ENCODE measurements around the gene TLCD3A.

TLCD3A gene

DNA sequence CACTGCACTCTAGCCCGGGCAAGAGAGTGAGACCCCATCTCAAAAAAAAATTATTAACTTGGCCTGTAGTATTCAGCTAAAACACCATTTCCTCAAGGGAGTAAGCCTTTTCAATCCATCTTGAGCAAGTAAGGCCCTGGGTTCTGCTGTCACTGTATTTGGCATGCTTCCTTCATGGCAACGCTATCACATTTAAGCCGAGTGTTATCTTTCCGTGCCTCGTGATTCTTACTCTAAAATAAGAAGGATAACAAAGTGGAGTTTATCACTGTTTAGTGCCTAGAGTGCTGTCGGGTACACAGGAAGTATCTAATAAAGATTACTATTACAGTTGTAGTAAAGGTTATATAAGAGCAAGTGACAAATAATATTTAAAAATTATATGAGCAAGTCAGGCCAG, 26.5 kb upstream of the TLCD3A start:
- no peak for DNase-seq (ENCODE audit: extremely low read depth, low read depth)
- no peak overlapping the region for H3K4me3 ChIP-seq (replicated peaks; ENCODE audit: low read depth, low read length)
- TF ChIP-seq, protein P1, sequence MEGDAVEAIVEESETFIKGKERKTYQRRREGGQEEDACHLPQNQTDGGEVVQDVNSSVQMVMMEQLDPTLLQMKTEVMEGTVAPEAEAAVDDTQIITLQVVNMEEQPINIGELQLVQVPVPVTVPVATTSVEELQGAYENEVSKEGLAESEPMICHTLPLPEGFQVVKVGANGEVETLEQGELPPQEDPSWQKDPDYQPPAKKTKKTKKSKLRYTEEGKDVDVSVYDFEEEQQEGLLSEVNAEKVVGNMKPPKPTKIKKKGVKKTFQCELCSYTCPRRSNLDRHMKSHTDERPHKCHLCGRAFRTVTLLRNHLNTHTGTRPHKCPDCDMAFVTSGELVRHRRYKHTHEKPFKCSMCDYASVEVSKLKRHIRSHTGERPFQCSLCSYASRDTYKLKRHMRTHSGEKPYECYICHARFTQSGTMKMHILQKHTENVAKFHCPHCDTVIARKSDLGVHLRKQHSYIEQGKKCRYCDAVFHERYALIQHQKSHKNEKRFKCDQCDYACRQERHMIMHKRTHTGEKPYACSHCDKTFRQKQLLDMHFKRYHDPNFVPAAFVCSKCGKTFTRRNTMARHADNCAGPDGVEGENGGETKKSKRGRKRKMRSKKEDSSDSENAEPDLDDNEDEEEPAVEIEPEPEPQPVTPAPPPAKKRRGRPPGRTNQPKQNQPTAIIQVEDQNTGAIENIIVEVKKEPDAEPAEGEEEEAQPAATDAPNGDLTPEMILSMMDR (IDR thresholded peaks at IDR 0.05; ENCODE audit: low read depth, low read length, missing control alignments) = no peak

DNA sequence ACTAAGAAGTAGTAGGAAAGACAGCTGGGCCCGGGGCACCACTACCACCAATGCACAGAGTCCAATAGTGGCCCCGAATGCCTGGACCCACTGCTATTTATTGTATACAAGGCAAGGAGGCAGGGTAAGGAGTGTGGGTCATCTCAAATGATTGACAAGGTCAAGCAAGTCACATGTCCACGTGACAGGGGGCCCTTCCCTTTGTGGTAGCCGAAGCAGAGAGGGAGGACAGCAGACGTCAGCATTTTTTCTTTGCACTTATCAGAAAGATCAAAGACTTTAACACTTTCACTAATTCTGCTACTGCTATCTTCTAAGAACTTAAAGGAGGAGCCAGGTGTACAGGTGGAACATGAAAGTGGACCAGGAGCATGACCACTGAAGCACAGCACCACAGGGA, 24.3 kb upstream of the TLCD3A start:
- H3K4me3 ChIP-seq (replicated peaks; ENCODE audit: low read depth, low read length) = no peak overlapping the region
- TF ChIP-seq, protein P1 (IDR thresholded peaks at IDR 0.05; ENCODE audit: low read depth, low read length, missing control alignments) = no peak
- no peak for DNase-seq (ENCODE audit: extremely low read depth, low read depth)

DNA sequence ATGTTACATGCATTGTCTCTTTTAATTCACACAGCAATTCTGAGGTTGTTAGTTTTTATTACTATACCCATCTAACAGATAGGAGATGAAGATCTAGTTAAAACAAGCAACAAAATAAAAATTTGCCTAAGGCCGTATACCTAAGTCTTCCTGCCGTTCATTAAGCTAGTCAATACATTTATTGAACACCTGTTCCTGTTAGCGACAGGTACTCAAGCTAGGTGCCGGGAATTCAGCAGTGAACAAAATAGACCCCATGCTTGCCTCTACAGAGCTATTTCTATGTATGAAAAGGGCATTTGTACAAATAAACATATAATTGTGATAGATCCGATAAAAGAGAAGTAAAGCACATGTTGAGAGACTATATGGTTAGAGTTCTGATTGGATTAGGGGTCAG, 14.3 kb upstream of the TLCD3A start:
- TF ChIP-seq, protein P1 (IDR thresholded peaks at IDR 0.05; ENCODE audit: low read depth, low read length, missing control alignments) = no peak
- H3K4me3 ChIP-seq (replicated peaks; ENCODE audit: low read depth, low read length) = no peak overlapping the region
- no peak for DNase-seq (ENCODE audit: extremely low read depth, low read depth)

DNA sequence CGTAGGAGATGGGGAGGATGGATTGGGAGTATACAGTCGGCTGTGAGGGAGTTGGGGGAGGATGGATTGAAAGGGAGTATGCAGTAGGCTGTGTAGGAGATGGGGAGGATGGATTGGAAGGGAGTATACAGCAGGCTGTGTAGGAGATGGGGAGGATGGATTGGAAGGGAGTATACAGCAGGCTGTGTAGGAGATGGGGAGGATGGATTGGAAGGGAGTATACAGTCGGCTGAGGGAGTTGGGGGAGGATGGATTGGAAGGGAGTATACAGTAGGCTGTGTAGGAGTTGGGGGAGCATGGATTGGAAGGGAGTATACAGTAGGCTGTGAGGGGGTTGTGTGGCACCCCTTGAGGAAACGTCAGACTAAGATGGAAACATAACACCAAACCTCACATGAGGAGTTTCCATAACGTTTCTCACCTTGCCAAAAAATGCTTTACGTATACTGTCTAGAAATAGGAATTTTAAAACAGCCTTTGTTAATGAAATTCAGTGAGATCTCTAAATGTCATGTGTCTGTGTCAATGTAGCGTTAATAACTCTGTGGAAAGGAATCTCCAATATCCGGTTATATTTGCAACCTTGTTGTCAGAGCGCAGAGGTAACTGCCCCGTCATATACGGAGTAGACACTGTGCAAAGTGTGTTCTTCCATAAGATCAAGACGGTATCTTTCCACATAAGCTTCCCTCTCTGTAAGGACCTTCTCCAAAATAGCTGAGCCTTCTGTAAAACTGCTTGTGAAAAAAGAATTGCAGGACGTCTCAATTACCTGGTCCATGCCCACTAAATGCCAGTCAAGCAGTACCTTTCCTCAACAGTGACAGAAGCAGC, 11.5 kb upstream of the TLCD3A start:
- TF ChIP-seq, protein P1 (IDR thresholded peaks at IDR 0.05; ENCODE audit: low read depth, low read length, missing control alignments) = no peak
- DNase-seq (ENCODE audit: extremely low read depth, low read depth) = no peak
- no peak overlapping the region for H3K4me3 ChIP-seq (replicated peaks; ENCODE audit: low read depth, low read length)

DNA sequence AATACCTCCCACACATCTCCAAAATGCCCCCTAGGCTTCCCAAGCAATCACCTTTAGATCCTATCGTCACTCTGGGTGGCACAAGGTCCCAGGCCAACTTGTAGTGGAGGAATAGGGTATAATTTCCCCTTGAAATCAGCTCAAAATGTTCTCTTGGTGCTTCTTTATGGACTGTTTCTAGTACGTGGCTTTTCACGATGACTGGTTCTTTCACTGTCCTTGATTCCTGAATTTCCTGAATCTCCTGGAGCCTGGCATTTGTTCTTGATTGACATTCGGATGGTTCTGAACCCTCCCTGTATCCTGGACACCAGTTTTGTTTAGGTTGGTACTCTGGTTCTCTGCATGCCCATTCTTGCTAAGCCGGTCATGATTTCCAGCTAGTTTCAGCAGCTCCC, 10.9 kb upstream of the TLCD3A start:
- TF ChIP-seq, protein P1 (IDR thresholded peaks at IDR 0.05; ENCODE audit: low read depth, low read length, missing control alignments) = no peak
- DNase-seq (ENCODE audit: extremely low read depth, low read depth) = no peak
- H3K4me3 ChIP-seq (replicated peaks; ENCODE audit: low read depth, low read length) = no peak overlapping the region

DNA sequence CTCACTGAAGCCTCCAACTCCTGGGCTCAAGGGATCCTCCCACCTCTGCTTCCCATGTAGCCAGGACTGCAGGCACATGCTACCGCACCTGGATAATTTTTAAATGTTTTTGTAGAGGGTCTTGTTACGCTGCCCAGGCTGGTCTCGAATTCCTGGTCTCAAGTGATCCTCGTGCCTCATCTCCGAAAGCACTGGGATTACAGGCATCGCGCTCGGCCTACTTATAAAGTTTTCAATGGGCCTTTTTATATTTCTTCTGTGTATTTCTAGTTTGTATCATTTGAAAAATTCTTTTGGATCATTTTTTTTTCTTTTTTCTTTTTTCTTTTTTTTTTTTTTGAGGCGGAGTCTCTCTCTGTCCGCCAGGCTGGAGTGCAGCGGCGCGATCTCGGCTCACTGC, 7.3 kb upstream of the TLCD3A start:
- H3K4me3 ChIP-seq (replicated peaks; ENCODE audit: low read depth, low read length) = no peak overlapping the region
- TF ChIP-seq, protein P1 (IDR thresholded peaks at IDR 0.05; ENCODE audit: low read depth, low read length, missing control alignments) = no peak
- no peak for DNase-seq (ENCODE audit: extremely low read depth, low read depth)

DNA sequence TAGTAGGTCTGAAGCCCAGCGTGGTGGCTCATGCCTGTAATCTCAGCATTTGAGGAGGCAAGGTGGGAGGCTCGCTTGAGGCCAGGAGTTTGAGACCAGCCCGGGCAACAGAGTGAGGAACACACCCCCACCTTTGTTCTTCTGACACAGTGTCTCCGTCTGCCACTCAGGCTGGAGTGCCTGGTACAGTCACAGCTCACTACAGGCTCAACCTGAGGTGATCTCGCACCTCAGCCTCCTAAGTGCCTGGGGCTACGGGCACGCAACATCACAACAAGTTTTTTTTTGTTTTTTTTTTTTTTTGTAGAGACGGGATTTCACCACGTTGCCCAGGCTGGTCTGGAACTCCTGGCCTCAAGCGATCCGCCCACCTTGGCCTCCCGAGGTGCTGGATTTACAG, 6.7 kb upstream of the TLCD3A start:
- DNase-seq (ENCODE audit: extremely low read depth, low read depth) = no peak
- TF ChIP-seq, protein P1 (IDR thresholded peaks at IDR 0.05; ENCODE audit: low read depth, low read length, missing control alignments) = no peak
- no peak overlapping the region for H3K4me3 ChIP-seq (replicated peaks; ENCODE audit: low read depth, low read length)

Measured in HFF-Myc (cell line).